ENCODE measurements around the gene EFCAB11.

EFCAB11 gene

DNA sequence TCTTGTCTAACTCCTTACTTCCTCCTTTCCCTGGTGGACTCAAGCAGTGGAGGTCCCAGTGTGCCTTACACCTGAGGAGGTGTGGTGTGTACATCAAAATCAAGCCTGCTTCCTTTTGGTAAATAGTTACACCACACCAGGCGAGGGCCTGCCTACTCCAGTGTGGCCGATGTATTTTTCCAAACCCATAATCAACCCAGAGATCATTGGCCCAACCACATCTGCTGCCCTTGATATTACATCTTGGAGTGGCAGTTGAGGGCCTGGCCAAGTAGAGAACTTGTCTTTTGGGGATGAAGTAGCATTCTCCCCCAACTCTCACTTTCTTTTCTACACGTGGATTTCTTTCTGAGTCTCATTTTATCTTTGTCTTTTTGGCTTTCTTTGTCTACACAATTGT, 187.4 kb downstream of the EFCAB11 start:
- DNase-seq (ENCODE audit: low read depth) = no peak

DNA sequence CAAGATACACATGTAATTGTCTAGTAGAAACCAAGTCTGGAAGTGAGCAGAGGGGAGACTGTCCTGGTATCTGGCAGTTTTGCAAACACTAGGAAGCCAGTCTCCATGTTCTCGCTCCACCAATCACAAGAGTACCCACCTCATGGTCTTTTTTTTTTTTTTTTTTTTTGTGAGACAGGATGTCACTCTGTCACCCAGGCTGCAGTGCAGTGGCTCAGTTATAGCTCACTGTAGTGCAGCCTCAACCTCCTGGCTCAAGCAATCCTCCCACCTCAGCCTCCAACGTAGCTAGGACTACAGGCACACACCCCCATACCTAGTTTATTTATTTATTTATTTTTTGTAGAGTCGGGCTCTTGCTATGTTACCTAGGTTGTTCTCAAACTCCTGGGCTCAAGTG, 189.2 kb downstream of the EFCAB11 start:
- no peak for DNase-seq (ENCODE audit: low read depth)

DNA sequence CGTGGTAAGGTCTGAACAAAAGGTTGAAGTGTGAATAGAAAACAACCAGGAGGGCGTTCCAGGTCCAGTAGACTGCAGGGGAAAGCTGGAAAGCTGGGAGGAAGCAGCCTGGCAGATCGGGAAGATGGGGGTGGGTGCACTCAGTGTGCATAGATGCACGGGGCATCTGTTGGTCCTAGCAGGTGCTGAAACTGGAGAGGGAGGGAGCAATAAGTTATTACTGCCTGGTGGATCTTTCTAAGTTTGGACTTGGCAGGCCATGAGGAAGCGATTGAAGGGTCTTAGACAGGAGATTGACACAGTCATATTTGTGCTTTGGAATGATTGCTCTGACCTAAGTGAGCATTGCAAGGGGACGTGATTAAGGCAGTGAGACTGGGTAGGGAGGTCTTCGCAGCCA, 194.4 kb downstream of the EFCAB11 start:
- no peak for DNase-seq (ENCODE audit: low read depth)

DNA sequence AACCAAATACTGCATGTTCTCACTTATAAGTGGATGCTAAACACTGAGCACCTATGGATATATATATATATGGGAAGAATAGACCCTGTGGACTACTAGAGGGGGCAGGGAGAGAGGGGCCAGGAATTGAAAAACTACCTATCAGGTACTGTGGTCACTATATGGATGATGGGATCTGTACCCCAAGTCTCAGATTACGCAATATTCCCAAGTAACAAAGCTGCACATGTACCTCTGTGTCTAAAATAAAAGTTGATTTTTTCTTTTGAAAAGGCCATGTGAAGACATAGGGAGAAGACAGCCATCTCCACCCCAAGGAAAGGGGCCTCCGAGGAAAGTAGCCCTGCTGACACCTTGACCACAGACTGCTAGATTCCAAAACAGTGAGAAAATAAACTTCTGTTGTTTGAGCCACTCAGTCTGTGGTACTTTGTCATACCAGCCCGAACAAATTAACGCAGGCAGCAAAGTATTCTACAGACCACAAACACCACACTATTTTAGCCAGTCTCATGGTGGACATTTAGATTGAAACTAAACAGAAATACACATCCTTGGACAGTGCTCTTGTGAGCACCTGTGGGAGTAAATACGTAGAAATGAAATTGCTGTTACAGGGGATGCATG, 197.1 kb downstream of the EFCAB11 start:
- DNase-seq (ENCODE audit: low read depth) = no peak

DNA sequence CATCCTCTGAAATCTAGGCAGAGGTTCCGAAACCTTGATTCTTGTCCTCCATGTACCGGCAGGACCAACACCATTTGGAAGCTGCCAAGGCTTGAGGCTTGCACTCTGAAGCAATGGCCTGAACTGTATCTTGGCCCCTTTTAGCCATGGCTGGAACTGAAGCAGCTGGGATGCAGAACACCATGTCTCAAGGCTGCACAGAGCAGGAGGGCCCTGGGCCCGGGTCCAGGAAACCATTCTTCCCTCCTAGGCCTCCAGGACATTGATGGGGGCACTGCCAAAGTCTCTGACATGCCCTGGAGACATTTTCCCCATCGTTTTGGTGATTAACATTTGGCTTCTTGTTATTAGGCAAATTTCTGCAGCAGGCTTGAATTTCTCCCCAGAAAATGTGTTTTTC, 198.7 kb downstream of the EFCAB11 start:
- DNase-seq (ENCODE audit: low read depth) = no peak

DNA sequence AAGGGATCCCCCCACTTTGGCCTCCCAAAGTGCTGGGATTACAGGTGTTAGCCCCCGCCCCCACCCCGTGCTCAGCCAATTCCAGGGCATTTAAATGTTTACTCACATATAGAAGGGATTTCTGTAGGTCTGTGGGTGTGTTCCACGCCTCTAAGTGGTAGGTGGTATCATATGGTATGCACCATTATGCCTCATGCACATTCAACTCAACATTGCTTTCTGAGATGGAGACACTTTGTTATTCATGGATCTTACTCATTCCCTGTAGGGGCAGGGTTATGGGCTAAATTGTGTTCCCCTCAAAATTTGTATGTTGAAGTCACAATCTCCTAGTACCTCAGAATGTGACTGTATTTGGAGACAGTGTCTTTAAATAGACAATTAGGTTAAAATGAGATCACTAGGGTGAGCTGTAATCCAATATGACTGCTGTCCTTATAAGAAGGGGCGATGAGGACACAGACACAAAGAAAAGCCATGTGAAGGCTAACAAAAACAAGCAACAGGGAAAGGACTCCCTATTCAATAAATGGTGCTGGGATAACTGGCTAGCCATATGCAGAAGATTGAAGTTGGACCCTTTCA, 200.6 kb downstream of the EFCAB11 start:
- no peak for DNase-seq (ENCODE audit: low read depth)

DNA sequence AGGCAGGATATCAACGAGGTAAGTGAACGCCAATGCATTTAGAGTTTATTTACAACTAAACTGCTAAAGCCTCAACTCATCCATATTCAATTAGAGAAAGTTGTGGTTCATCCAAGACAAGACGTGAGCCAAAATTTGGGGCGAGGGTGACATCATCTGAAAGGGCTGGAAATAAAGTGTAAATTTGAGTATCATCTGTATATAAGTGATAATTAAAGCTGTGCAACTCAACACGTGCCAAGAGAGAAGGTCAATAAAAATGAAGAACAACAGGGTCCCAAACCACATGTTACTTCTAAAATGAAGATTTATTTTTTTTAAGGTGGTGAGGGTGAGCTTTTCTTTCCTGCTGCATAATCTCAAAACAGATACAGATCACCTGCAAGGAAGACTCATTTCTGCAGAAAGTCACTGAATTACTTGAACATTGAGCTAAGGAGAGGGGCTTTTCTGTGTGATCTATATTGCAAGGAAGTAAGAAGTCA, 203.6 kb downstream of the EFCAB11 start:
- DNase-seq (ENCODE audit: low read depth) = no peak

DNA sequence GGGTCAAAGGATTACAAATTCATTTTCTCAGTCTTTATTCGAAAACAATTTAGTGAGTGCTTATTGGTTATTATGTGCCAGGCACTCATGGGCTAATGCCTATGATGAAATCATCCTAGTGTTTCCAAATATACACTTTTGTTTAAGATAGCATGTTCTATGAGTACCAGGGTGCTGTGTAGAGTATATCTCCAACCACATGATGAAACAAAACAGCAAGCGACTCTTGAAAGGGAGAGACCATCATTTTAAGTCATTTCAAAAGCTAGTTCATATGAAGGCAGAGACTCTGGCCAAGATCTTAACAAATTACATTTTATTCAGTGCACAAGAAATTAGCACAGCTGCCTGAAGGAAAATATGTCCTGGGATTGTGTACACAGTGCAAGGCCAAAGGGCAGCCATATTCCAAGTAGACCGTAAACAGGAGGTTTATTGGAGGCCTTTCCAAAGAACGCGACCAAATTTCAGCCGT, 204.2 kb downstream of the EFCAB11 start:
- DNase-seq (ENCODE audit: low read depth) = no peak

DNA sequence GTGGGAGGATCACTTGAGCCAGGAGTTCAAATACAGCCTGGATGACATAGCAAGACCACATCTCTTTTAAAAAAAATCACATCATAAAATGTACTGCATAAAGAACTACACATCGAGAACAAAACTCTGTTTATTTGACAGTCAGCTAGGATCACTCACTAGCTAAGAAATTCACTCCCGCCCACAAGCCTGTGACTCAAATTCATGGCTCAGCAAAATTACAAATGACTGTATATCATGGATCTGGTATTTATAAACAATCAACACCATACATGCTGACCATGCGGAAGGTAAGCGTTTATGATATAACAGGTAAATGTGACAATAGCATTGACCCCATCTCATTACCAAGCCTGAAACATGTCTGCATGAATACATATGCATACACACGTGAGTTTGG, 206.5 kb downstream of the EFCAB11 start:
- DNase-seq (ENCODE audit: low read depth) = no peak

DNA sequence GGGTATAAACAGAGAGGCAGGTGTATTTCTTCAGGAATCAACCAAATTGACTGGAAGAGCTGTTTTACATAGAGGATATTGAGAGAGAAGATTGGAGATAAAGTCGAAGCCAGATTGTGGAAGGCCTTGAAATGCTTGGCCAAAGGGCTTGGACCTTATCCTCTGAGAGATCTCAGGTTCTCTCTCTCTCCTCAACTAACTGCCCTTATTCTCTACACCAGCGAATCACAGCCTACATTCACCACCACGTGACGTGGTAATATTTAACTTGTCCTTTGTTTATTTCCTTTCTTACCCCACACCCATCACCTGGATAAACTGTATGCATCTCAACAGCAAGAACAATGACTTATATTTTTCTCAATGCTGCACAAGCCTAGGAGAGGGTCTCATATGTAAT, 207.4 kb downstream of the EFCAB11 start:
- no peak for DNase-seq (ENCODE audit: low read depth)

DNA sequence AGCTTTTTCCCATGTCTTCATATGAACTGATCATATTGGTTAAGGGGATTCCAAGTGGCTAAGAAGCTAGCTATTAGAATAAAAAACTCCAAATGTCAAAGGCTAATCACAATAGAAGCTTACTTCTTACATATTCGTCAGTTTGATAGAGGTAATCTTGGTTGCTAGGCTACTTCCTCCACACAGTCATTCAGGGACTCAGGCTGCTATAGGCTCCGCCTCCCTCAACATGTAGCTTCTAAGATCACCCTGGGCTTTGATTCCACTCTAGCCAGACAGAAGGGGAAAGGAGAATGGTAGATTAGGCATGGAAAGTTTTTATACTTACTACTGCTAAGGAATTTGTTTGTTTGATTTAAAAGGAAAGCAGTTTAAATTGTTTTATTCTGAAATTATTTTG, 207.9 kb downstream of the EFCAB11 start:
- DNase-seq (ENCODE audit: low read depth) = no peak

DNA sequence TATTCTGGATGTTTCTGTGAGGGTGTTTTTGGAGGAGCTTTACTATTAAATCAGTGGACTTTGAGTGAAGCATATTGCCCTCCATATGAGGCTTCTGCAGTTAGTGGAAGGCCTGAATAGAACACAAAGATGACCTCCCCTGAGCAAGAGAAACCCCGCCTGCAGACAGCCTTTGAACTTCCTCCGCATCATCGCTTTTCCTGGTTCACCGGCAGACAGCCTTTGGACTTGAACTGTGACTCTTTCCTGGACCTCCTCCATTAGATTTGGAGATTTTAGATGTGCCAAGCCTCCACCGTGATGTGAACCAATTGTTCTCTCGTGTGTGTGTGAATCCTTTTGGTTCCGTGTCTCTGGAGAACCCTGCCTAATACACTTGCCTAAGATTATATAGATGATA, 208.4 kb downstream of the EFCAB11 start:
- no peak for DNase-seq (ENCODE audit: low read depth)
